ENCODE data around the gene EPHB1. TPM values are rescaled to one million over a fixed set of nuclear protein-coding genes. Genes with fewer than 3 reads are reported as not detected.

Gene EPHB1
- total and polyA plus RNA-seq, 2 donors (not counting 3 experiments of a cell fraction or from before 2014, with no cell fraction given), result 1.3 to 5.2 TPM

DNA sequence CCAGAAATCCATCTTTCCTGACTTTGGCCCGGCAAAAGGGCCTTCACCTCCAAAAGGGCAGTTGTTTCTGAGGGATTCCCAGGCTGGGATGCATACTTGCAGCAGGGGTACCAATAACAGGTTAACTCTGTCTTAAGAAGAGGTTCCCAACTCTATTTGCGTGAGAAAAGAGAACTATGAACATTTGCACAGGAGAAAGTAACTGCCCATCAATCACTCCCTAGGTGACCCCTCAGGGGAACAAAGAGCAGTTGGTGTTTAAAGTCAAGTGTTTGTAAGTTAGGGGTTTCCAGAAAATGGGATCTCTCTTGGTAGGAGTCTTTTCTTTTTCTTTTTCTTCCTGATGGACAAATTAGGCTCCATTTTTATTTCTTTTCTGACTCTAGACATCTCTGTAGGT, 97.3 kb downstream of the EPHB1 start:
- Histone ChIP-seq H3K27me3 (ENCODE audit: control insufficient read depth in 2 of 2, insufficient read depth in 2 of 2, low read length in 2 of 2) (no peaks in the 10 kb centered on the region), H3K4me1 (ENCODE audit: control insufficient read depth, extremely low read depth, insufficient read depth, low read length) (no peaks in the 10 kb centered on the region), H3K9me1 (replicated peaks; ENCODE audit: control insufficient read depth, extremely low read depth, insufficient read depth, low read length) (no peaks in the 10 kb centered on the region), H2AFZ (ENCODE audit: low read depth, low read length) (no peak overlapping the region), H3K9me3 (replicated peaks; ENCODE audit: control insufficient read depth, insufficient read depth, low read length) (no peaks in the 10 kb centered on the region), H3K79me2 (ENCODE audit: control insufficient read depth, insufficient read depth, low read length) (no peaks in the 10 kb centered on the region), H3K4me3 (replicated peaks in 1 of 3; ENCODE audit: insufficient read depth in 1 of 3, low read depth in 1 of 3, low read length in 3 of 3) (no peak overlapping the region), H3K9ac (replicated peaks; ENCODE audit: extremely low read depth, insufficient read depth, low read length) (no peak overlapping the region), H3K36me3 (ENCODE audit: control insufficient read depth in 2 of 2, extremely low read depth in 1 of 2, insufficient read depth in 2 of 2, low read length in 2 of 2) (no peaks in the 10 kb centered on the region), H3K4me2 (ENCODE audit: insufficient read depth, low read length) (no peak overlapping the region), H4K20me1 (replicated peaks; ENCODE audit: control insufficient read depth, extremely low read depth, insufficient read depth, low read length) (no peaks in the 10 kb centered on the region), H3K27ac (ENCODE audit: insufficient read depth, low read depth, low read length) (no peak overlapping the region)
- dilution Hi-C loops (cut with MboI; ENCODE audit: extremely low pct_ligation_motif_present, low sequenced_read_pairs) (no loop called here), intact Hi-C loops (cut with micrococcal nuclease) (no loop called here)
- no peak for TF ChIP-seq EZH2 (IDR thresholded peaks at IDR 0.05; ENCODE audit: borderline replicate concordance, low read depth, low read length, severe bottlenecking)
- no peak for TF ChIP-seq POLR2A (IDR thresholded peaks at IDR 0.05; ENCODE audit: low read depth, low read length)
- TF ChIP-seq GATA2 (IDR thresholded peaks at IDR 0.05; ENCODE audit: insufficient read depth, insufficient read length, low read depth, low read length), result no peak
- TF ChIP-seq FOS (IDR thresholded peaks at IDR 0.05; ENCODE audit: borderline replicate concordance, insufficient read depth, low read length), result no peak
- TF ChIP-seq, protein P1, sequence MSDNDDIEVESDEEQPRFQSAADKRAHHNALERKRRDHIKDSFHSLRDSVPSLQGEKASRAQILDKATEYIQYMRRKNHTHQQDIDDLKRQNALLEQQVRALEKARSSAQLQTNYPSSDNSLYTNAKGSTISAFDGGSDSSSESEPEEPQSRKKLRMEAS (IDR thresholded peaks at IDR 0.05; ENCODE audit: insufficient read depth, insufficient read length), result no peak
- no peak for TF ChIP-seq JUN (IDR thresholded peaks at IDR 0.05; ENCODE audit: borderline replicate concordance, insufficient read depth, insufficient read length, low read depth)
- no peak for TF ChIP-seq MYC (IDR thresholded peaks at IDR 0.05; ENCODE audit: low read depth, low read length)
- TF ChIP-seq POLR2AphosphoS5 (IDR thresholded peaks at IDR 0.05; ENCODE audit: insufficient read depth, low read depth, low read length), result no peak
- TF ChIP-seq, protein P2, sequence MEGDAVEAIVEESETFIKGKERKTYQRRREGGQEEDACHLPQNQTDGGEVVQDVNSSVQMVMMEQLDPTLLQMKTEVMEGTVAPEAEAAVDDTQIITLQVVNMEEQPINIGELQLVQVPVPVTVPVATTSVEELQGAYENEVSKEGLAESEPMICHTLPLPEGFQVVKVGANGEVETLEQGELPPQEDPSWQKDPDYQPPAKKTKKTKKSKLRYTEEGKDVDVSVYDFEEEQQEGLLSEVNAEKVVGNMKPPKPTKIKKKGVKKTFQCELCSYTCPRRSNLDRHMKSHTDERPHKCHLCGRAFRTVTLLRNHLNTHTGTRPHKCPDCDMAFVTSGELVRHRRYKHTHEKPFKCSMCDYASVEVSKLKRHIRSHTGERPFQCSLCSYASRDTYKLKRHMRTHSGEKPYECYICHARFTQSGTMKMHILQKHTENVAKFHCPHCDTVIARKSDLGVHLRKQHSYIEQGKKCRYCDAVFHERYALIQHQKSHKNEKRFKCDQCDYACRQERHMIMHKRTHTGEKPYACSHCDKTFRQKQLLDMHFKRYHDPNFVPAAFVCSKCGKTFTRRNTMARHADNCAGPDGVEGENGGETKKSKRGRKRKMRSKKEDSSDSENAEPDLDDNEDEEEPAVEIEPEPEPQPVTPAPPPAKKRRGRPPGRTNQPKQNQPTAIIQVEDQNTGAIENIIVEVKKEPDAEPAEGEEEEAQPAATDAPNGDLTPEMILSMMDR (IDR thresholded peaks at IDR 0.05; ENCODE audit: extremely low read depth in 1 of 2, insufficient read depth in 1 of 2, low read depth in 1 of 2, low read length in 2 of 2), result no peak
- DNase-seq (ENCODE audit: low read depth, low spot score) (no peak), FAIRE-seq (no peak)
- ChIA-PET POLR2A (no interaction called here), CTCF (no interaction called here)
- BruUV-seq (replicated peaks), result no TSS peak
